Ovary (tissue), 9 donors: ENCODE results near the gene ELOVL2. TPM values are rescaled to one million over a fixed set of nuclear protein-coding genes. Genes with fewer than 3 reads are reported as not detected.
A peak's percentile ranks its signal among the peaks of the same experiment; 100 is the strongest.

Source experiments
- DNase-seq, 5 donors: peaks; one replicate each; pipeline ENCODE4 v3.0.0-alpha.2; 2019 to 2020
- H3K27ac ChIP-seq, 2 donors: fragments of 200-600 bp; one replicate each; pipeline versions ENCODE4 v1.5.1 to v1.8.0; 2019 to 2022
- H3K27me3 ChIP-seq: fragments of 200-600 bp; one replicate; pipeline ENCODE4 v1.8.0; 2022
- H3K36me3 ChIP-seq: fragments of 200-600 bp; sonication (generic); one replicate; pipeline ENCODE4 v1.5.1; 2019
- H3K4me1 ChIP-seq: one replicate; pipeline ENCODE4 v1.8.1; 2013; ENCODE audit warnings: mild to moderate bottlenecking, moderate library complexity; ENCODE audit not compliant: insufficient read depth
- H3K4me3 ChIP-seq: fragments of 200-600 bp; sonication (generic); one replicate; pipeline ENCODE4 v1.5.1; 2017
- H3K9me3 ChIP-seq, 2 donors: fragments of 200-600 bp in 1 of 2; sonication (generic) in 1 of 2; one replicate each; pipeline versions ENCODE4 v1.5.1 to v1.8.1; 2013 to 2019; ENCODE audit warnings: mild to moderate bottlenecking in 1 of 2, moderate library complexity in 1 of 2
- CTCF ChIP-seq, 3 donors: fragments of 450-650 bp in 2 of 3; fragments of 200-600 bp in 1 of 3; IDR thresholded peaks; one replicate each; pipeline versions ENCODE4 v1.5.1 to v1.8.0; 2016 to 2022; ENCODE audit warnings: antibody characterized with exemption in 3 of 3, mild to moderate bottlenecking in 1 of 3
- EP300 ChIP-seq: sonication (generic); formaldehyde crosslinking; IDR thresholded peaks from one replicate; pipeline ENCODE4 v1.6.1; 2017; ENCODE audit warnings: antibody characterized with exemption
- POLR2A ChIP-seq: fragments of 450-650 bp; IDR thresholded peaks from one replicate; pipeline ENCODE4 v1.6.1; 2017; ENCODE audit warnings: antibody characterized with exemption, mild to moderate bottlenecking, moderate library complexity
- WGBS, 3 donors: extraction: QIAGEN DNeasy Blood & Tissue Kit in 1 of 3; methylation state at CpG; one replicate each; pipeline versions ENCODE4 v1.1.5 to v1.1.7; 2013 to 2017; 5-methylcytosine and 5-hydroxymethylcytosine counted together
- intact Hi-C, 4 donors: fragments of 100-400 bp; cut with DNase I; formaldehyde crosslinking; loops; one replicate each; pipeline versions ENCODE4 v1.11.0 to v1.15.1; 2022 to 2023
- polyA plus RNA-seq, 2 donors: library from polyadenylated mRNA; stranded (reverse); fragments of 200-250 nt in 1 of 2; fragments of 350-450 nt in 1 of 2; fragmentation: Illumina TruSeq in 1 of 2; extraction: RNeasy Lipid Tissue Mini Kit (QIAGEN cat#74804) in 1 of 2; gene quantifications; one replicate each; pipeline ENCODE4 v1.2.3, GENCODE V29; 2013 to 2014
- total RNA-seq, 7 donors: library from RNA; depleted of rRNA in 2 of 7; stranded (reverse); fragments of >200 nt in 2 of 7; fragmentation: NEBNext Ultra II Directional in 3 of 7; extraction: Animal tissue kit (Norgen Biotek cat#: 25700) in 3 of 7; gene quantifications; one replicate each; pipeline versions ENCODE4 v1.1.0 to v1.2.4, GENCODE V29; 2016 to 2023
- donor health status: DM: no; HTN: no; CAD: no; lungs with moderate emphysema.
- donor health status: DM: no; HTN: no; CAD: no.
- donor health status: Bipolar disorder and iron deficiency.
- donor health status: DM: yes; HTN: yes; CAD: no.
- donor health status: DM: no; HTN: no; CAD: no.
- donor health status: DM: yes; HTN: yes; CAD: no.

Gene ELOVL2
- total and polyA plus RNA-seq, 9 donors, result 0.11 to 1.4 (median 0.28) TPM; not detected in 1

GRCh38 chr6:11044712-11045167 lies 635 bp upstream of the ELOVL2 start:
- TF ChIP-seq CTCF (IDR thresholded peaks at IDR 0.05) (no peak), EP300 (no peak), POLR2A (no peak)
- 26 to 34% (median 29%) methylated on average over 21 to 23 of the region's 23 CpGs for WGBS, 3 donors
- H3K4me3 ChIP-seq, result peak overlapping the region; percentile 34
- H3K27me3 ChIP-seq, result peaks cover 3% of the 10 kb centered on the region
- intact Hi-C loops, result no loop called here
- no peak overlapping the region for H3K27ac ChIP-seq
- no peaks in the 10 kb centered on the region for H3K36me3 ChIP-seq
- H3K9me3 ChIP-seq, result peaks cover 0 to 11% of the 10 kb centered on the region in 2 donors
- DNase-seq, result no peak
- H3K4me1 ChIP-seq, result peaks cover 6% of the 10 kb centered on the region

- H3K9me3 ChIP-seq, result peaks cover 0 to 11% of the 10 kb centered on the region in 2 donors
- peaks cover 3% of the 10 kb centered on the region for H3K27me3 ChIP-seq
Observed at GRCh38 chr6:11043378-11043960, 636 bp downstream of the ELOVL2 start.

GRCh38 chr6:11042750-11043377 lies 1.2 kb downstream of the ELOVL2 start:
- no peaks in the 10 kb centered on the region for H3K36me3 ChIP-seq
- TF ChIP-seq POLR2A (no peak), CTCF (IDR thresholded peaks at IDR 0.05) (no peak), EP300 (no peak)
- 34 to 46% (median 43%) methylated on average over 10 of the region's 10 CpGs for WGBS, 3 donors
- H3K4me3 ChIP-seq, result no peak overlapping the region
- H3K27ac ChIP-seq, result no peak overlapping the region
- peaks cover 0 to 11% of the 10 kb centered on the region in 2 donors for H3K9me3 ChIP-seq
- intact Hi-C loops, result no loop called here
- DNase-seq, result no peak
- peaks cover 3% of the 10 kb centered on the region for H3K27me3 ChIP-seq
- H3K4me1 ChIP-seq, result peaks cover 6% of the 10 kb centered on the region

More at GRCh38 chr6:11043378-11043960, 636 bp downstream of the ELOVL2 start:
- 1 to 2% (median 1%) methylated on average over 33 to 49 of the region's 49 CpGs for WGBS, 3 donors
- intact Hi-C loops, result no loop called here
- Histone ChIP-seq H3K27ac (no peak overlapping the region), H3K4me3 (peak overlapping the region; percentile 34), H3K36me3 (no peaks in the 10 kb centered on the region), H3K4me1 (peaks cover 6% of the 10 kb centered on the region)
- no peak for DNase-seq
- TF ChIP-seq POLR2A (no peak), CTCF (IDR thresholded peaks at IDR 0.05) (no peak), EP300 (no peak)

- Histone ChIP-seq H3K27me3 (peaks cover 3% of the 10 kb centered on the region), H3K27ac (no peak overlapping the region), H3K36me3 (no peaks in the 10 kb centered on the region), H3K9me3 (peaks cover 0 to 11% of the 10 kb centered on the region in 2 donors), H3K4me1 (peaks cover 6% of the 10 kb centered on the region), H3K4me3 (no peak overlapping the region)
- WGBS, 3 donors, result 52 to 69% (median 53%) methylated on average over 10 of the region's 10 CpGs
- TF ChIP-seq CTCF (IDR thresholded peaks at IDR 0.05) (no peak), EP300 (no peak), POLR2A (no peak)
- no peak for DNase-seq
- intact Hi-C loops, result no loop called here
Observed at GRCh38 chr6:11042025-11042749, 1.9 kb downstream of the ELOVL2 start.
